WTC11 (cell line): ENCODE measurements around the gene AQP7. TPM values are rescaled to one million over a fixed set of nuclear protein-coding genes. Genes with fewer than 3 reads are reported as not detected.
"Not testable (repeated sequence)": the region's sequence is repeated elsewhere in the genome, so short reads cannot be mapped to it uniquely, and the experiment has no call there.

Experiments used
- ATAC-seq: fragments of 200-7000 bp; cut with Tn5 transposase; 2 replicates; pipeline ENCODE4 v1.10.0; 2021; ENCODE audit warnings: mild to moderate bottlenecking, moderate library complexity
- CTCF ChIA-PET: fragments of 300-600 bp; sonication (Branson Sonifier 250); formaldehyde crosslinking; loops from one replicate; lab custom pipeline; 2021; ENCODE audit warnings: antibody characterized with exemption; lab: Charles Lee
- POLR2A ChIA-PET: fragments of 350-600 bp; sonication (Branson Sonifier 250); formaldehyde crosslinking; loops from one replicate; lab custom pipeline; 2021; ENCODE audit warnings: antibody characterized with exemption; lab: Charles Lee
- DNase-seq: peaks from one replicate; pipeline ENCODE4 v3.0.0; 2021; ENCODE audit warnings: low spot score
- H3K27ac Mint-ChIP-seq: 2 replicates; pipeline ENCODE4 v1.8.0; 2021; ENCODE audit warnings: mixed read lengths
- H3K27me3 Mint-ChIP-seq: 2 replicates; pipeline ENCODE4 v1.8.0; 2021; ENCODE audit warnings: low read depth, mild to moderate bottlenecking, moderate library complexity, mixed read lengths
- H3K36me3 Mint-ChIP-seq: 2 replicates; pipeline ENCODE4 v1.8.0; 2021; ENCODE audit warnings: mixed read lengths
- H3K4me1 Mint-ChIP-seq: 2 replicates; pipeline ENCODE4 v1.8.0; 2022; ENCODE audit warnings: mixed read lengths
- H3K4me3 Mint-ChIP-seq: 2 replicates; pipeline ENCODE4 v1.8.0; 2021; ENCODE audit warnings: mild to moderate bottlenecking, moderate library complexity, mixed read lengths
- H3K9me3 Mint-ChIP-seq: 2 replicates; pipeline ENCODE4 v1.8.0; 2021; ENCODE audit warnings: mixed read lengths
- AFF4 ChIP-seq: sonication (generic); formaldehyde crosslinking; IDR thresholded peaks from 2 replicates; pipeline ENCODE4 v1.8.1; 2023; ENCODE audit warnings: mild to moderate bottlenecking, missing genetic modification reagents, borderline replicate concordance
- AR ChIP-seq: fragments of 250-450 bp; sonication (Bioruptor Pico); IDR thresholded peaks from 2 replicates; pipeline ENCODE4 v1.9.0; 2021; ENCODE audit warnings: mild to moderate bottlenecking
- ATF3 ChIP-seq: sonication (generic); formaldehyde crosslinking; conservative IDR thresholded peaks from 2 replicates; pipeline ENCODE4 v1.8.1; 2022; ENCODE audit warnings: mild to moderate bottlenecking, missing genetic modification reagents
- ATF6 ChIP-seq: sonication (generic); formaldehyde crosslinking; IDR thresholded peaks from 2 replicates; pipeline ENCODE4 v1.8.1; 2023; ENCODE audit warnings: mild to moderate bottlenecking, missing genetic modification reagents
- CREM ChIP-seq: sonication (generic); formaldehyde crosslinking; IDR thresholded peaks from 2 replicates; pipeline ENCODE4 v1.8.1; 2022; ENCODE audit warnings: mild to moderate bottlenecking, missing genetic modification reagents, moderate library complexity
- E2F5 ChIP-seq: sonication (generic); formaldehyde crosslinking; IDR thresholded peaks from 2 replicates; pipeline ENCODE4 v1.8.1; 2022; ENCODE audit warnings: mild to moderate bottlenecking, moderate library complexity, missing genetic modification reagents
- FOXJ3 ChIP-seq: sonication (generic); formaldehyde crosslinking; IDR thresholded peaks from 2 replicates; pipeline ENCODE4 v1.9.0; 2021; ENCODE audit warnings: missing genetic modification reagents, mild to moderate bottlenecking, borderline replicate concordance
- GABPB1 ChIP-seq: sonication (generic); formaldehyde crosslinking; IDR thresholded peaks from 2 replicates; pipeline ENCODE4 v1.8.1; 2023; ENCODE audit warnings: mild to moderate bottlenecking, missing genetic modification reagents
- GRHL2 ChIP-seq: fragments of 250-450 bp; sonication (Bioruptor Pico); IDR thresholded peaks from 2 replicates; pipeline ENCODE4 v1.8.0; 2022; ENCODE audit warnings: mild to moderate bottlenecking, moderate library complexity; ENCODE audit not compliant: insufficient replicate concordance, severe bottlenecking
- GTF2I ChIP-seq: fragments of 250-450 bp; sonication (Bioruptor Pico); conservative IDR thresholded peaks from 2 replicates; pipeline ENCODE4 v1.4.0; 2021; ENCODE audit warnings: mild to moderate bottlenecking
- MAX ChIP-seq: sonication (generic); formaldehyde crosslinking; IDR thresholded peaks from 2 replicates; pipeline ENCODE4 v1.8.0; 2022; ENCODE audit warnings: mild to moderate bottlenecking, missing genetic modification reagents
- MYBL2 ChIP-seq: sonication (generic); formaldehyde crosslinking; IDR thresholded peaks from 2 replicates; pipeline ENCODE4 v1.8.1; 2023; ENCODE audit warnings: mild to moderate bottlenecking, moderate library complexity, missing genetic modification reagents
- NR1H2 ChIP-seq: sonication (generic); formaldehyde crosslinking; IDR thresholded peaks from 2 replicates; pipeline ENCODE4 v1.9.0; 2021; ENCODE audit warnings: mild to moderate bottlenecking, moderate library complexity, missing genetic modification reagents
- OVOL2 ChIP-seq: fragments of 250-450 bp; sonication (Bioruptor Pico); IDR thresholded peaks from 2 replicates; pipeline ENCODE4 v1.9.0; 2021; ENCODE audit warnings: mild to moderate bottlenecking, borderline replicate concordance
- SMAD3 ChIP-seq: sonication (generic); formaldehyde crosslinking; IDR thresholded peaks from 2 replicates; pipeline ENCODE4 v1.8.0; 2022; ENCODE audit warnings: missing genetic modification reagents, mild to moderate bottlenecking, borderline replicate concordance
- SP1 ChIP-seq: sonication (generic); formaldehyde crosslinking; conservative IDR thresholded peaks from 2 replicates; pipeline ENCODE4 v1.8.1; 2022; ENCODE audit warnings: missing genetic modification reagents
- TEAD1 ChIP-seq: sonication (generic); formaldehyde crosslinking; IDR thresholded peaks from 2 replicates; pipeline ENCODE4 v1.8.0; 2022; ENCODE audit warnings: mild to moderate bottlenecking, missing genetic modification reagents
- TEAD4 ChIP-seq: sonication (generic); formaldehyde crosslinking; IDR thresholded peaks from 2 replicates; pipeline ENCODE4 v1.8.0; 2022; ENCODE audit warnings: mild to moderate bottlenecking, missing genetic modification reagents
- TP53 ChIP-seq: sonication (generic); formaldehyde crosslinking; IDR thresholded peaks from 2 replicates; pipeline ENCODE4 v1.8.1; 2023; ENCODE audit warnings: mild to moderate bottlenecking, missing genetic modification reagents
- ZBTB21 ChIP-seq: sonication (generic); formaldehyde crosslinking; IDR thresholded peaks from 2 replicates; pipeline ENCODE4 v1.8.1; 2023; ENCODE audit warnings: mild to moderate bottlenecking, missing genetic modification reagents, borderline replicate concordance
- ZNF219 ChIP-seq: sonication (generic); formaldehyde crosslinking; IDR thresholded peaks from 2 replicates; pipeline ENCODE4 v1.8.0; 2023; ENCODE audit warnings: missing genetic modification reagents, mild to moderate bottlenecking, borderline replicate concordance
- ZNF512 ChIP-seq: sonication (generic); formaldehyde crosslinking; IDR thresholded peaks from 2 replicates; pipeline ENCODE4 v1.8.1; 2022; ENCODE audit warnings: missing genetic modification reagents, borderline replicate concordance
- total RNA-seq: library from RNA; stranded (reverse); gene quantifications from 3 replicates; pipeline ENCODE4 v1.2.3, GENCODE V29; 2021

The AQP7 gene
- total RNA-seq, 1 experiment from 2014 or later: 0.17 TPM

GRCh38 chr9:33382397-33382796, 20.0 kb downstream of the AQP7 start:
- H3K9me3 Mint-ChIP-seq, POLR2A ChIA-PET, DNase-seq, H3K27ac Mint-ChIP-seq, H3K36me3 Mint-ChIP-seq, H3K27me3 Mint-ChIP-seq, H3K4me3 Mint-ChIP-seq, ATAC-seq: not testable (repeated sequence)
- CTCF ChIA-PET: interaction anchor here (1.1 to 5.0 kb wide), 4 partner anchors 21 to 70 kb away, joined by 3 to 43 read pairs (median 18); partner anchors contain the start of genes AQP3 and AQP7
- peak; percentile 71 for TF ChIP-seq GABPB1 (CRISPR knock-in tag)
- 0 out of 2 replicates have a peak, but pooled peaks have one; percentile 60 for TF ChIP-seq ATF3
- peaks cover 15% of the 10 kb centered on the region for H3K4me1 Mint-ChIP-seq

GRCh38 chr9:33381231-33381791, 21.1 kb downstream of the AQP7 start:
- peak; percentile 95 for ATAC-seq
- H3K27ac Mint-ChIP-seq: peak overlapping the region; percentile 70; the same call in 1 of the 2 replicates
- CTCF ChIA-PET: interaction anchor here (0.8 to 5.0 kb wide), 7 partner anchors 22 to 86 kb away, joined by 3 to 43 read pairs (median 8); partner anchors contain the start of genes AQP3 and AQP7
- TF ChIP-seq FOXJ3 (CRISPR knock-in tag) (no peak), AR (CRISPR knock-in tag) (no peak), ZBTB21 (CRISPR knock-in tag) (0 out of 2 replicates have a peak, but pooled peaks have one; percentile 22), MAX (CRISPR knock-in tag) (no peak), GTF2I (CRISPR knock-in tag) (no peak), OVOL2 (no peak), E2F5 (CRISPR knock-in tag) (no peak), SP1 (CRISPR knock-in tag) (peak; percentile 58; the same call in 1 of the 2 replicates), MYBL2 (CRISPR knock-in tag) (no peak), ZNF219 (CRISPR knock-in tag) (no peak), NR1H2 (no peak), AFF4 (CRISPR knock-in tag) (no peak), TEAD1 (CRISPR knock-in tag) (peak; percentile 68; the same call in 1 of the 2 replicates), TP53 (CRISPR knock-in tag) (0 out of 2 replicates have a peak, but pooled peaks have one; percentile 45), CREM (no peak), GRHL2 (no peak), SMAD3 (no peak), ZNF512 (CRISPR knock-in tag) (no peak), ATF6 (CRISPR knock-in tag) (no peak), TEAD4 (CRISPR knock-in tag) (peak; percentile 34; the same call in 1 of the 2 replicates)

More at GRCh38 chr9:33381231-33381791, 21.1 kb downstream of the AQP7 start:
- DNase-seq: peak; percentile 87
- POLR2A ChIA-PET: interaction anchor here (1.0 kb wide), 2 partner anchors 10 to 85 kb away, joined by 3 to 6 read pairs; no protein-coding TSS in a partner anchor
- peaks cover 19% of the 10 kb centered on the region for H3K4me1 Mint-ChIP-seq
- H3K36me3 Mint-ChIP-seq: no peaks in the 10 kb centered on the region
- H3K4me3 Mint-ChIP-seq: no peak overlapping the region
- H3K9me3 Mint-ChIP-seq: no peaks in the 10 kb centered on the region
- H3K27me3 Mint-ChIP-seq: no peaks in the 10 kb centered on the region
